MCF 10A (cell line): ENCODE measurements around the gene HLA-A. TPM values are rescaled to one million over a fixed set of nuclear protein-coding genes. Genes with fewer than 3 reads are reported as not detected.

ENCODE experiments used
- BruUV-seq: library from RNA; stranded (reverse); fragments of 400-500 nt; replicated peaks from 2 replicates; lab custom pipeline; 2021; lab: Mats Ljungman, UMichigan
- CTCF ChIA-PET: fragments of 300-600 bp; sonication (Branson Sonifier 250); formaldehyde crosslinking; extraction: SDS; loops from one replicate; lab custom pipeline; 2021; ENCODE audit warnings: antibody characterized with exemption, inconsistent platforms; lab: Yijun Ruan, JAX
- POLR2A ChIA-PET: fragments of 300-600, 350-650 bp; sonication (Branson Sonifier 250); formaldehyde crosslinking; extraction: SDS; loops from one replicate; lab custom pipeline; 2020; ENCODE audit warnings: antibody characterized with exemption, inconsistent platforms; lab: Yijun Ruan, JAX
- DNase-seq: peaks from one replicate; pipeline ENCODE4 v3.0.0-alpha.2; 2018; ENCODE audit not compliant: unreplicated experiment
- H3K27ac Mint-ChIP-seq: one replicate; pipeline ENCODE4 v1.8.0; 2022; ENCODE audit warnings: mild to moderate bottlenecking, low read depth, mixed read lengths; ENCODE audit not compliant: unreplicated experiment
- H3K27me3 Mint-ChIP-seq: one replicate; pipeline ENCODE4 v1.8.0; 2022; ENCODE audit warnings: mixed read lengths; ENCODE audit not compliant: insufficient read depth, unreplicated experiment
- H3K36me3 Mint-ChIP-seq: one replicate; pipeline ENCODE4 v1.8.0; 2022; ENCODE audit warnings: mild to moderate bottlenecking, moderate library complexity, mixed read lengths; ENCODE audit not compliant: insufficient read depth, unreplicated experiment
- H3K4me1 Mint-ChIP-seq: one replicate; pipeline ENCODE4 v1.8.0; 2022; ENCODE audit warnings: mixed read lengths; ENCODE audit not compliant: insufficient read depth, unreplicated experiment
- H3K4me3 Mint-ChIP-seq: one replicate; pipeline ENCODE4 v1.8.0; 2022; ENCODE audit warnings: mild to moderate bottlenecking, moderate library complexity, mixed read lengths; ENCODE audit not compliant: unreplicated experiment
- H3K9me3 Mint-ChIP-seq: one replicate; pipeline ENCODE4 v1.8.0; 2022; ENCODE audit warnings: mixed read lengths; ENCODE audit not compliant: unreplicated experiment
- intact Hi-C: fragments of 100-400 bp; cut with micrococcal nuclease; formaldehyde crosslinking; loops from 2 replicates; pipeline ENCODE4 v1.14.1; 2022
- total RNA-seq: library from RNA; stranded (reverse); gene quantifications from 2 replicates; pipeline ENCODE4 v1.2.3, GENCODE V29; 2022
- TF ChIP-seq, protein P1 (sequence below): fragments of 200-600 bp; IDR thresholded peaks from one replicate; pipeline ENCODE4 v1.8.0; 2022; ENCODE audit warnings: antibody characterized with exemption, mild to moderate bottlenecking; ENCODE audit not compliant: unreplicated experiment

Gene HLA-A
- total RNA-seq, 1 experiment from 2014 or later: 139 TPM

DNA sequence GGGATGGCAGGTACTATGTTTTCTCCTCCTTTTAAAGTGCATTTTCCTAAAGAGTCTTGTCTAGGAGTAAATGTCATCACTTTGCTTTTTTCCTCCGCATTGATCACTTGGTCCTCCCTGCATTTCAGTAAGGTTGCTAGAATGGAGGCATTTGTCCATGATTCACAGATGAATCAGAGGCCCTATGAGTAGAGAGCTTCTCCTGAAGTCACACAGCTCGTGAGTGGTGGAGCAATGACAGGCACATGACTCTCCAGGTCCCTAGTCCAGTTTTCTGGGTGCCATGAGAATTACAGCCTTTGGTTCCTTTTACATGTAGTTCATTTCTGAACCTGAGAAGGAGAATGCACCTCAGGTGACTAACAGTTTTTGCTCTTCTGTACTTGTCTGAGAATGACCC is 50.5 kb downstream of the HLA-A start:
- Mint-ChIP-seq H3K4me3 (no peak overlapping the region), H3K9me3 (no peaks in the 10 kb centered on the region), H3K36me3 (no peaks in the 10 kb centered on the region), H3K27me3 (peaks cover 10% of the 10 kb centered on the region), H3K4me1 (peaks cover 51% of the 10 kb centered on the region), H3K27ac (no peak overlapping the region)
- DNase-seq: peak; percentile 51
- POLR2A ChIA-PET: interaction anchor here (0.8 kb wide), 1 partner anchor 40 kb away, joined by 3 read pairs; no protein-coding TSS in a partner anchor
- no TSS peak for BruUV-seq
- intact Hi-C loops: loop anchor here (10.0 kb wide), 1 partner anchor 288 kb away; no protein-coding TSS in a partner anchor
- TF ChIP-seq, protein P1, sequence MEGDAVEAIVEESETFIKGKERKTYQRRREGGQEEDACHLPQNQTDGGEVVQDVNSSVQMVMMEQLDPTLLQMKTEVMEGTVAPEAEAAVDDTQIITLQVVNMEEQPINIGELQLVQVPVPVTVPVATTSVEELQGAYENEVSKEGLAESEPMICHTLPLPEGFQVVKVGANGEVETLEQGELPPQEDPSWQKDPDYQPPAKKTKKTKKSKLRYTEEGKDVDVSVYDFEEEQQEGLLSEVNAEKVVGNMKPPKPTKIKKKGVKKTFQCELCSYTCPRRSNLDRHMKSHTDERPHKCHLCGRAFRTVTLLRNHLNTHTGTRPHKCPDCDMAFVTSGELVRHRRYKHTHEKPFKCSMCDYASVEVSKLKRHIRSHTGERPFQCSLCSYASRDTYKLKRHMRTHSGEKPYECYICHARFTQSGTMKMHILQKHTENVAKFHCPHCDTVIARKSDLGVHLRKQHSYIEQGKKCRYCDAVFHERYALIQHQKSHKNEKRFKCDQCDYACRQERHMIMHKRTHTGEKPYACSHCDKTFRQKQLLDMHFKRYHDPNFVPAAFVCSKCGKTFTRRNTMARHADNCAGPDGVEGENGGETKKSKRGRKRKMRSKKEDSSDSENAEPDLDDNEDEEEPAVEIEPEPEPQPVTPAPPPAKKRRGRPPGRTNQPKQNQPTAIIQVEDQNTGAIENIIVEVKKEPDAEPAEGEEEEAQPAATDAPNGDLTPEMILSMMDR: no peak
- CTCF ChIA-PET: interaction anchor here (0.9 kb wide), 1 partner anchor 143 kb away, joined by 3 read pairs; no protein-coding TSS in a partner anchor

DNA sequence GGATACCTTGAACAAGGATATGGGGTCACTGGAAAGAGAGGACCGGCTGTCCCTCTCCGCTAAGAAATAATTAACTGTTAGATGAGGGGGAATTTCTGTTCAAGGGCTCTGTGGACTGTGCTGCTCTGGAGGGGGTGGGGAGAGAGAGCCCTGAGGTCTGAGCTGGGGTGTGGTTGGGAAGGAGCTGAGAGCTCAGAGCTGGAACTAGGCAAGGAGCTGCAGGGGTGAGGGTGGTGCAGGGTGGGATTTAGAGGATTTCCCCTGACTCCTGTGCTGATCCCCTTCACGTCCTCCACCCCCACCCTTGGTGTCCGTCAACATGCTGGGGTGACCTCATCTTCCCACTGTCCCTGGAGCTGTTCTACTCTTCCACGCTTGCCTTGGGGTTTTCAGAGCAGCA is 52.5 kb downstream of the HLA-A start:
- ChIA-PET CTCF (interaction anchor here (0.6 to 1.2 kb wide), 3 partner anchors 31 to 147 kb away, joined by 3 read pairs; no protein-coding TSS in a partner anchor), POLR2A (interaction anchor here (1.2 kb wide), 1 partner anchor 66 kb away, joined by 4 read pairs; the partner anchor contains the start of gene POLR1H)
- BruUV-seq: no TSS peak
- intact Hi-C loops: loop anchor here (10.0 kb wide), 1 partner anchor 290 kb away; no protein-coding TSS in a partner anchor
- H3K9me3 Mint-ChIP-seq: no peaks in the 10 kb centered on the region
- H3K4me1 Mint-ChIP-seq: peaks cover 45% of the 10 kb centered on the region
- H3K36me3 Mint-ChIP-seq: no peaks in the 10 kb centered on the region
- H3K27ac Mint-ChIP-seq: no peak overlapping the region
- TF ChIP-seq, protein P1: no peak
- no peak overlapping the region for H3K4me3 Mint-ChIP-seq
- peaks cover 10% of the 10 kb centered on the region for H3K27me3 Mint-ChIP-seq
- DNase-seq: no peak

GRCh38 chr6:29995340-29995777 is 53.0 kb downstream of the HLA-A start:
- H3K27ac Mint-ChIP-seq: no peak overlapping the region
- peak; percentile 91 for DNase-seq
- no peaks in the 10 kb centered on the region for H3K9me3 Mint-ChIP-seq
- peaks cover 45% of the 10 kb centered on the region for H3K4me1 Mint-ChIP-seq
- ChIA-PET CTCF (interaction anchor here (0.6 to 1.2 kb wide), 3 partner anchors 19 to 148 kb away, joined by 3 read pairs; no protein-coding TSS in a partner anchor), POLR2A (interaction anchor here (0.6 to 1.2 kb wide), 2 partner anchors 30 to 66 kb away, joined by 3 to 4 read pairs; partner anchors contain the start of gene POLR1H)
- no peaks in the 10 kb centered on the region for H3K36me3 Mint-ChIP-seq
- intact Hi-C loops: loop anchor here (10.0 kb wide), 1 partner anchor 291 kb away; no protein-coding TSS in a partner anchor
- peaks cover 10% of the 10 kb centered on the region for H3K27me3 Mint-ChIP-seq
- TF ChIP-seq, protein P1: no peak
- BruUV-seq: no TSS peak
- H3K4me3 Mint-ChIP-seq: no peak overlapping the region

Other genes starting within 250 kb of the HLA-A start
- gene HLA-F, start 219.1 kb upstream of the HLA-A start, total RNA-seq: 16.9 and 28.5 TPM in 2 replicates
- gene HLA-G, start 114.7 kb upstream of the HLA-A start, total RNA-seq: not detected in 2 replicates
- gene POLR1H, start 118.7 kb downstream of the HLA-A start, total RNA-seq: 60.9 and 68.3 TPM in 2 replicates
- 60.1 and 82.2 TPM in 2 replicates for gene PPP1R11, start 124.7 kb downstream of the HLA-A start, total RNA-seq
- gene RNF39, start 133.2 kb downstream of the HLA-A start, total RNA-seq: 2.3 and 3.6 TPM in 2 replicates
- gene TRIM31, start 170.6 kb downstream of the HLA-A start, total RNA-seq: not detected in 2 replicates
- gene TRIM40, start 193.6 kb downstream of the HLA-A start, total RNA-seq: not detected in 2 replicates
- gene TRIM10, start 218.7 kb downstream of the HLA-A start, total RNA-seq: not detected in 2 replicates
- gene TRIM15, start 221.0 kb downstream of the HLA-A start, total RNA-seq: 0.79 TPM in 1 of 2 replicates, not detected in the other